ENCODE data around the gene GORASP1. TPM values are rescaled to one million over a fixed set of nuclear protein-coding genes. Genes with fewer than 3 reads are reported as not detected.

The GORASP1 gene
- polyA plus RNA-seq, 1 donor (not counting 4 experiments of a cell fraction or from before 2014, with no cell fraction given): 43.7 TPM

DNA sequence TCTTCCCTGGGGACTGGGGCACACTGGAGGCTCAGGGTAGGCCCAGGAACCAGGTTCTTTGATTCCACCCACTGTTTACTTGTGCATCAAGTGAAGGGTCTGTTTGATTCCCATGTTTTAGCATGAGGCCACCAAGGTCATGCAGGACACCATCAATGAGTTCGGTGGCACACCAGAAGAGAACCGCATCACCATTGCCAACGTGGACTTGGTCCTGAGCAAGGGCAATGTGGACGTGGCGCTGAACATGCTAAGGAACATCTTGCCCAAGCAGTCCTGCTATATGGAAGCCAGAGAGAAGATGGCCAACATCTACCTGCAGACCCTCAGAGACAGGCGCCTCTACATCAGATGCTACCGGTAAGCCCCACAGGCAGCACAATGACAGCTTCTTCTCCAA, 21.5 kb upstream of the GORASP1 start:
- H3K36me3 ChIP-seq (ENCODE audit: control insufficient read depth in 2 of 2, extremely low read depth in 1 of 2, insufficient read depth in 2 of 2, low read length in 2 of 2): no peaks in the 10 kb centered on the region
- no peak overlapping the region for H3K9ac ChIP-seq (ENCODE audit: control insufficient read depth, extremely low read depth, insufficient read depth, low read length)
- no peaks in the 10 kb centered on the region for H3K9me1 ChIP-seq (ENCODE audit: control insufficient read depth, extremely low read depth, insufficient read depth, low read length)
- no peaks in the 10 kb centered on the region for H4K20me1 ChIP-seq (ENCODE audit: control insufficient read depth, extremely low read depth, insufficient read depth, low read length)
- no peaks in the 10 kb centered on the region for H3K9me3 ChIP-seq (ENCODE audit: control insufficient read depth, low read depth, low read length)
- DNase-seq (ENCODE audit: low read depth, low spot score) (no peak), FAIRE-seq (no peak)
- H3K4me3 ChIP-seq (ENCODE audit: control insufficient read depth in 2 of 3, extremely low read depth in 1 of 3, insufficient read depth in 2 of 3, low read depth in 1 of 3, low read length in 3 of 3): no peak overlapping the region
- no peaks in the 10 kb centered on the region for H3K79me2 ChIP-seq (ENCODE audit: control insufficient read depth, insufficient read depth, low read length)
- no peak overlapping the region for H3K4me2 ChIP-seq (ENCODE audit: control insufficient read depth, extremely low read depth, insufficient read depth, low read depth, low read length)
- peaks cover 27% of the 10 kb centered on the region for H3K4me1 ChIP-seq (ENCODE audit: control insufficient read depth, extremely low read depth, insufficient read depth, low read length)
- dilution Hi-C loops (cut with MboI; ENCODE audit: extremely low pct_ligation_motif_present, low sequenced_read_pairs): no loop called here
- TF ChIP-seq, protein P1, sequence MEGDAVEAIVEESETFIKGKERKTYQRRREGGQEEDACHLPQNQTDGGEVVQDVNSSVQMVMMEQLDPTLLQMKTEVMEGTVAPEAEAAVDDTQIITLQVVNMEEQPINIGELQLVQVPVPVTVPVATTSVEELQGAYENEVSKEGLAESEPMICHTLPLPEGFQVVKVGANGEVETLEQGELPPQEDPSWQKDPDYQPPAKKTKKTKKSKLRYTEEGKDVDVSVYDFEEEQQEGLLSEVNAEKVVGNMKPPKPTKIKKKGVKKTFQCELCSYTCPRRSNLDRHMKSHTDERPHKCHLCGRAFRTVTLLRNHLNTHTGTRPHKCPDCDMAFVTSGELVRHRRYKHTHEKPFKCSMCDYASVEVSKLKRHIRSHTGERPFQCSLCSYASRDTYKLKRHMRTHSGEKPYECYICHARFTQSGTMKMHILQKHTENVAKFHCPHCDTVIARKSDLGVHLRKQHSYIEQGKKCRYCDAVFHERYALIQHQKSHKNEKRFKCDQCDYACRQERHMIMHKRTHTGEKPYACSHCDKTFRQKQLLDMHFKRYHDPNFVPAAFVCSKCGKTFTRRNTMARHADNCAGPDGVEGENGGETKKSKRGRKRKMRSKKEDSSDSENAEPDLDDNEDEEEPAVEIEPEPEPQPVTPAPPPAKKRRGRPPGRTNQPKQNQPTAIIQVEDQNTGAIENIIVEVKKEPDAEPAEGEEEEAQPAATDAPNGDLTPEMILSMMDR (optimal IDR thresholded peaks at IDR 0.05 in 1 of 3, IDR thresholded peaks at IDR 0.05 in 1 of 3, conservative IDR thresholded peaks at IDR 0.05 in 1 of 3; ENCODE audit: extremely low read depth in 1 of 3, insufficient read depth in 2 of 3, low read length in 3 of 3): no peak
- TF ChIP-seq EZH2 (IDR thresholded peaks at IDR 0.05; ENCODE audit: low read length): no peak
- no peak overlapping the region for H3K27ac ChIP-seq (ENCODE audit: control insufficient read depth, insufficient read depth, low read length)
- H2AFZ ChIP-seq (ENCODE audit: control insufficient read depth, low read length): no peak overlapping the region
- H3K27me3 ChIP-seq (ENCODE audit: control insufficient read depth, extremely low read depth, insufficient read depth, low read length): no peaks in the 10 kb centered on the region

DNA sequence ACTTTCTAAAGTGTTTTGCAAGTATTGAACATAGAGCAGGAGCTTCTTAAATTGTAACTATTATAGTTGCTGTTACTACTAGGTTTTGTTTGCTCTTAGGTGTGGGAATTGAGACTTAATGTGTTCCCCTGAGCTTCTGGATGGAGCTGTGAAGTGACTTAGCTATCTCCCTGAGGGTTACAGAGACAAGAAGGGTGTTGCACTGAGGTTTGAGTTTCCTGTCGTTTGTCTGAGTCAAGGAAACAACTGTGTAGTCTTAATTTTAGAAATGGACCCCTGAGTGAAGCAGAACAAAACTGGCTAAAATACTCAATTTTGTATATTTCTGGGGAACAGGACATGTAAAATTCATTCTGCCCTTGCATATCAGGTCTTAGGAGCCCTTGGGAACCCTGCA, 20.5 kb upstream of the GORASP1 start:
- peaks cover 25% of the 10 kb centered on the region for H3K4me1 ChIP-seq (ENCODE audit: control insufficient read depth, extremely low read depth, insufficient read depth, low read length)
- no peak overlapping the region for H3K4me2 ChIP-seq (ENCODE audit: control insufficient read depth, extremely low read depth, insufficient read depth, low read depth, low read length)
- no peak overlapping the region for H3K4me3 ChIP-seq (ENCODE audit: control insufficient read depth in 2 of 3, extremely low read depth in 1 of 3, insufficient read depth in 2 of 3, low read depth in 1 of 3, low read length in 3 of 3)
- H3K79me2 ChIP-seq (ENCODE audit: control insufficient read depth, insufficient read depth, low read length): no peaks in the 10 kb centered on the region
- H3K9ac ChIP-seq (ENCODE audit: control insufficient read depth, extremely low read depth, insufficient read depth, low read length): no peak overlapping the region
- no peak for FAIRE-seq
- no peaks in the 10 kb centered on the region for H4K20me1 ChIP-seq (ENCODE audit: control insufficient read depth, extremely low read depth, insufficient read depth, low read length)
- H2AFZ ChIP-seq (ENCODE audit: control insufficient read depth, low read length): no peak overlapping the region
- dilution Hi-C loops (cut with MboI; ENCODE audit: extremely low pct_ligation_motif_present, low sequenced_read_pairs): no loop called here
- H3K27ac ChIP-seq (ENCODE audit: control insufficient read depth, insufficient read depth, low read length): no peak overlapping the region
- H3K27me3 ChIP-seq (ENCODE audit: control insufficient read depth, extremely low read depth, insufficient read depth, low read length): no peaks in the 10 kb centered on the region
- DNase-seq (ENCODE audit: low read depth, low spot score): no peak
- H3K9me1 ChIP-seq (ENCODE audit: control insufficient read depth, extremely low read depth, insufficient read depth, low read length): no peaks in the 10 kb centered on the region
- no peaks in the 10 kb centered on the region for H3K36me3 ChIP-seq (ENCODE audit: control insufficient read depth in 2 of 2, extremely low read depth in 1 of 2, insufficient read depth in 2 of 2, low read length in 2 of 2)
- H3K9me3 ChIP-seq (ENCODE audit: control insufficient read depth, low read depth, low read length): no peaks in the 10 kb centered on the region
- TF ChIP-seq EZH2 (IDR thresholded peaks at IDR 0.05; ENCODE audit: low read length): no peak
- TF ChIP-seq, protein P1 (optimal IDR thresholded peaks at IDR 0.05 in 1 of 3, IDR thresholded peaks at IDR 0.05 in 1 of 3, conservative IDR thresholded peaks at IDR 0.05 in 1 of 3; ENCODE audit: extremely low read depth in 1 of 3, insufficient read depth in 2 of 3, low read length in 3 of 3): no peak

All from keratinocyte (primary cell).